Activated CD4-positive, alpha-beta T cell treated with anti-CD3 and anti-CD28 coated beads, Interleukin-2, amount 10 ng/mL, durations not matched to agents 7 days and 5 days (primary cell): ENCODE results near the gene PYGM. TPM values are rescaled to one million over a fixed set of nuclear protein-coding genes. Genes with fewer than 3 reads are reported as not detected.

Source experiments
- CTCF ChIA-PET: fragments of 350-600 bp; sonication (Branson Sonifier 250); formaldehyde crosslinking; loops from one replicate; lab custom pipeline; 2021; ENCODE audit warnings: antibody characterized with exemption; lab: Charles Lee
- POLR2A ChIA-PET: fragments of 350-600 bp; sonication (Branson Sonifier 250); formaldehyde crosslinking; loops from one replicate; lab custom pipeline; 2021; ENCODE audit warnings: antibody characterized with exemption; lab: Charles Lee
- DNase-seq: peaks from one replicate; pipeline ENCODE4 v3.0.0-alpha.2; 2020
- H3K27ac Mint-ChIP-seq: one replicate; pipeline ENCODE4 v1.8.0; 2021; ENCODE audit warnings: mild to moderate bottlenecking, moderate library complexity, mixed read lengths
- H3K27me3 Mint-ChIP-seq: one replicate; pipeline ENCODE4 v1.8.0; 2021; ENCODE audit warnings: mixed read lengths
- H3K36me3 Mint-ChIP-seq: one replicate; pipeline ENCODE4 v1.8.0; 2021; ENCODE audit warnings: low read depth, mixed read lengths
- H3K4me1 Mint-ChIP-seq: one replicate; pipeline ENCODE4 v1.8.0; 2021; ENCODE audit warnings: mixed read lengths
- H3K4me3 Mint-ChIP-seq: one replicate; pipeline ENCODE4 v1.8.0; 2021; ENCODE audit warnings: mild to moderate bottlenecking, moderate library complexity, mixed read lengths
- H3K9me3 Mint-ChIP-seq: one replicate; pipeline ENCODE4 v1.8.0; 2021; ENCODE audit warnings: mixed read lengths
- total RNA-seq, 2 experiments: library from RNA; stranded (reverse); gene quantifications; one replicate each; pipeline ENCODE4 v1.2.3, GENCODE V29; 2021

The PYGM gene
- total RNA-seq, 2 experiments from 2014 or later, result 3.9 to 4.3 TPM

DNA sequence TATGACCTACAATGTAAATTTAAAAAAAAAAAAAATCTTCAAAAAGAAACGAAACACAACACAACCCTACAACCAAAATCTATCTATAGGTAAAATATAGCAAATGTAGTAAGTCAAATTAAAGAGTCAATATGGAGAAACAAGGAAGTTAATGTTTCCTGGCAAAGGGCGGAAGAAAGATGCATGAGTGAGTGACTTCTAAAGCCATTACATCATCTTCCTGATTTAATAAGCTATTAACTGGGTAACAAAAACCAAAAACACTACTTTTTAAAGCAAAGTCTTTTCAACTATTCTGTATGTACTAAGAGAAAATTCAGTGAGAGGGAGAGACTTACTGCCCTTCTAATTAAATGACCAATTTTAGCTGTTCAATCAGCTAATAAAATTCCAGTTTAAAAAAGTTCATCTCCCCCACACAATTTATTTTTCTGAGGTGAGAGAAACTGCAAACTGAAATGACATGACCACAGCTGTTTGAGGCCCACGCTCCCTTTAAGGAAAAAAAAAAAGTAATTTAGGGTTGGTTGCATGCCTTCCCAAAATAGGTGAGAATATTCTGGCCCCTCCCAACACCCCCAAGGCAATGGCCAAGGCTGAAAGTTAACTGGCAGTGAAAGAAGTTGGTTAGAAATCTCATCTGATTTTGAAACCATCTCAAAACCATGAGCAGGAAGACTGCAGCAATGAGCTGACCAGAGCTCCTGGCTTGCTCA lies 12.7 kb upstream of the PYGM start:
- Mint-ChIP-seq H3K4me1 (peaks cover 89% of the 10 kb centered on the region), H3K4me3 (peak overlapping the region; percentile 35), H3K27me3 (no peaks in the 10 kb centered on the region), H3K9me3 (no peaks in the 10 kb centered on the region), H3K27ac (peak overlapping the region; percentile 81), H3K36me3 (peaks cover 97% of the 10 kb centered on the region)
- DNase-seq, result no peak
- CTCF ChIA-PET, result interaction anchor here (0.7 to 7.6 kb wide), 3 partner anchors 10 to 47 kb away, joined by 3 to 51 read pairs (median 3); no protein-coding TSS in a partner anchor
- POLR2A ChIA-PET, result interaction anchor here (0.6 to 1.4 kb wide), 2 partner anchors 20 to 27 kb away, joined by 3 to 8 read pairs; no protein-coding TSS in a partner anchor

DNA sequence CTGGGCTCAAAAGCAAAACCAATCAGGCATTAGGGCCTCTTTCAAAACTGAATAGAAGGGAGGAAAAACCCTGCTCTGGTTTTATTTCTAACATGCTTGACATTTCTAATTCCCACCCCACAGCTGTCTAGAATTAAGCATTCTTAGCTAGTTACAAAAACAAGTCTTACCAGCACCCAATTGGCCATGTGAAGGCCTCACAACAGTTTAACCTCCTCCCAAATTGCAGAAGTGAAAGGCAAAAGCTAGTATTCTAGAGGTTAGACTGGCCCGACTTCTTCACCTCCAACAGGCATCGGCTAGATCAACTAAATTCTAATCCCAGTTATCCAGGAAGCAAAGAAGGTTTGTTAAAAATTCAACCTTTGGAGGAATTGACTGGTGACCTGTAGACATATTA lies 12.1 kb upstream of the PYGM start:
- peaks cover 97% of the 10 kb centered on the region for H3K36me3 Mint-ChIP-seq
- no peaks in the 10 kb centered on the region for H3K27me3 Mint-ChIP-seq
- POLR2A ChIA-PET, result interaction anchor here (1.4 kb wide), 1 partner anchor 27 kb away, joined by 3 read pairs; no protein-coding TSS in a partner anchor
- CTCF ChIA-PET, result interaction anchor here (1.1 to 7.6 kb wide), 3 partner anchors 9 to 27 kb away, joined by 3 to 51 read pairs (median 5); partner anchors contain the start of gene RASGRP2
- H3K27ac Mint-ChIP-seq, result peak overlapping the region; percentile 81
- H3K4me1 Mint-ChIP-seq, result peaks cover 91% of the 10 kb centered on the region
- no peak overlapping the region for H3K4me3 Mint-ChIP-seq
- no peak for DNase-seq
- H3K9me3 Mint-ChIP-seq, result no peaks in the 10 kb centered on the region

DNA sequence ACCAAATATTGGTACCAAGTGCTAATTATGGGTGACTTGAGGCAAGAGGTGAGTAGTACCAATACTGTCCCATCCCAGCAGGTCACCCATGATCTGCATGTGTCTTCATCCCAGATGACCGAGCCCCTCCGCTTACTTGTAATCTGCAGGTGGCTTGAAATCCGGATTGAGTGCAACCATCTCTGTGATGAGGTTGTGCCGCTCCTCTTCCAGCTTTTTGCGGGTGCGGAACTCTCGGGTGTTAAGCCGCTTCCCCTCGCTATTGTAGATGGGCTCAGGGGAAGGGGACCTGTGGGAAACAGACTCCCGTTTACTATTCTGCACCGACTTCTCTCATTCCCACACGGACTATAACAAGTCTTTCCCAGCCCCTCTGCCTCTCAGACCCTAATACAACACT lies 10.3 kb upstream of the PYGM start:
- no peak overlapping the region for H3K4me3 Mint-ChIP-seq
- ChIA-PET CTCF (interaction anchor here (1.5 to 7.6 kb wide), 2 partner anchors 8 to 27 kb away, joined by 4 to 51 read pairs; no protein-coding TSS in a partner anchor), POLR2A (no interaction called here)
- H3K4me1 Mint-ChIP-seq, result peaks cover 86% of the 10 kb centered on the region
- no peak for DNase-seq
- no peak overlapping the region for H3K27ac Mint-ChIP-seq
- no peaks in the 10 kb centered on the region for H3K27me3 Mint-ChIP-seq
- H3K36me3 Mint-ChIP-seq, result peaks cover 91% of the 10 kb centered on the region
- no peaks in the 10 kb centered on the region for H3K9me3 Mint-ChIP-seq

DNA sequence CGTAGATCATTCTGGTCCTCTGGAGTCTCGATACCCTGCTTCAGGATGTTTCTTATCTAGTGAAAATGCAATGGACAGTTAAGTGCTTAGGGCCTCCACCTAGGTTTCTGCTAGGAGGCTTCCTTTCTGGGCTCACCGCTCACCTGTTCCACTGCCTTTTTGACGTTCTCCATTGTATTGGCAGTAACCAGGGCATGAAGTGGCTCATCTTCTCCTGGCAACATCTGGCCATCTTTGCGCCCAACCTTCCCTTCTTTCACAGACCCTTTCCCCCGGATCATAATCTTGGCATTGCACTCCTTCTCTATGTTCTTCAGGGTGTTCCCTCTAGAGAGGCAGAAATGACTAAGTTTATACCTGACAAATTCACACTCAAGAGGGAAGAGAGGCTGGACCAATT lies 9.5 kb upstream of the PYGM start:
- Mint-ChIP-seq H3K27ac (peak overlapping the region; percentile 27), H3K4me3 (no peak overlapping the region), H3K9me3 (no peaks in the 10 kb centered on the region), H3K27me3 (no peaks in the 10 kb centered on the region), H3K36me3 (peaks cover 91% of the 10 kb centered on the region), H3K4me1 (peaks cover 86% of the 10 kb centered on the region)
- POLR2A ChIA-PET, result no interaction called here
- CTCF ChIA-PET, result interaction anchor here (1.1 kb wide), 1 partner anchor 9 kb away, joined by 5 read pairs; the partner anchor contains the start of gene PYGM
- DNase-seq, result no peak

- Mint-ChIP-seq H3K9me3 (no peaks in the 10 kb centered on the region), H3K4me3 (no peak overlapping the region), H3K27ac (peak overlapping the region; percentile 14), H3K4me1 (peaks cover 87% of the 10 kb centered on the region), H3K27me3 (no peaks in the 10 kb centered on the region), H3K36me3 (peaks cover 92% of the 10 kb centered on the region)
- ChIA-PET POLR2A (no interaction called here), CTCF (interaction anchor here (1.0 to 1.3 kb wide), 4 partner anchors 8 to 229 kb away, joined by 3 to 5 read pairs (median 4); partner anchors contain the start of genes BATF2, PYGM and SF1)
- no peak for DNase-seq
These were observed 8.5 kb upstream of the PYGM start for GRCh38 chr11:64768300-64768694.

GRCh38 chr11:64767344-64768299 lies 7.8 kb upstream of the PYGM start:
- H3K27ac Mint-ChIP-seq, result peak overlapping the region; percentile 91
- DNase-seq, result peak; percentile 91
- H3K36me3 Mint-ChIP-seq, result peaks cover 92% of the 10 kb centered on the region
- no peaks in the 10 kb centered on the region for H3K9me3 Mint-ChIP-seq
- POLR2A ChIA-PET, result no interaction called here
- H3K4me3 Mint-ChIP-seq, result no peak overlapping the region
- no peaks in the 10 kb centered on the region for H3K27me3 Mint-ChIP-seq
- CTCF ChIA-PET, result interaction anchor here (1.0 to 1.3 kb wide), 4 partner anchors 8 to 229 kb away, joined by 3 to 5 read pairs (median 4); partner anchors contain the start of genes BATF2, PYGM and SF1
- H3K4me1 Mint-ChIP-seq, result peaks cover 87% of the 10 kb centered on the region

GRCh38 chr11:64766881-64767280 lies 7.1 kb upstream of the PYGM start:
- Mint-ChIP-seq H3K9me3 (no peaks in the 10 kb centered on the region), H3K4me3 (no peak overlapping the region), H3K4me1 (peaks cover 87% of the 10 kb centered on the region), H3K36me3 (peaks cover 92% of the 10 kb centered on the region), H3K27ac (peak overlapping the region; percentile 91), H3K27me3 (no peaks in the 10 kb centered on the region)
- ChIA-PET POLR2A (no interaction called here), CTCF (interaction anchor here (1.1 to 1.2 kb wide), 2 partner anchors 18 to 230 kb away, joined by 3 read pairs; partner anchors contain the start of gene BATF2)
- DNase-seq, result no peak

- Mint-ChIP-seq H3K9me3 (no peaks in the 10 kb centered on the region), H3K27me3 (no peaks in the 10 kb centered on the region), H3K36me3 (peaks cover 89% of the 10 kb centered on the region), H3K27ac (peak overlapping the region; percentile 94), H3K4me1 (peaks cover 89% of the 10 kb centered on the region), H3K4me3 (peak overlapping the region; percentile 27)
- POLR2A ChIA-PET, result no interaction called here
- CTCF ChIA-PET, result interaction anchor here (1.1 kb wide), 1 partner anchor 17 kb away, joined by 3 read pairs; no protein-coding TSS in a partner anchor
- DNase-seq, result no peak
These were observed 6.3 kb upstream of the PYGM start for GRCh38 chr11:64765851-64766665.

DNA sequence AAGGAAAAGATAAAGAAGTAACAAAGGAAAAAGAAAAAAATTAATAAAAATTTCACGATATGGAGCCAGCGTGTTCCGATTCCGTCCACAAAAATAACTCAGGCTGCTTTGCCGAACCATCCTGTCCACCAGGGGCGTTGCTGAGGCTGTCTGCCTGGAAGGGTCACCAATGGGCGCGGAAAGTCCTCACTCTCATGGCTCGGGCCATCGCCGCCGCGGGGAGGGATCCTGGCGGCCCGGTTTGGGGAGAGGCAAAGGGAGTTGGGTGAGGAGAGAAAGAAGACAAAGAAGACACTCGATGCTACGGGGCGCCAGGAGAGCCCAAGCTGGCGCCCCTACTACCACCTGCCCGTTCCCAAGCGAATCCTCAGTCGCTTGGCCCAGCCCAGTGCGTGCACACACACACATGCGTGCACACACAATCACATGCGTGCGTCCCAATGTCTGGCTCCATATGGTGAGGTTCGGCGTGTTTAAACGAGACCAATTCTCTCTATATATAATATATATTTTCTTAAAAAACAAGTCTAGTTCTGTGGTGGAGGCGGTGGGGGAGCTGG lies 5.6 kb upstream of the PYGM start:
- H3K27me3 Mint-ChIP-seq, result no peaks in the 10 kb centered on the region
- H3K4me1 Mint-ChIP-seq, result peaks cover 91% of the 10 kb centered on the region
- no peak for DNase-seq
- POLR2A ChIA-PET, result interaction anchor here (0.7 kb wide), 1 partner anchor 504 kb away, joined by 3 read pairs; no protein-coding TSS in a partner anchor
- no peaks in the 10 kb centered on the region for H3K9me3 Mint-ChIP-seq
- peaks cover 87% of the 10 kb centered on the region for H3K36me3 Mint-ChIP-seq
- CTCF ChIA-PET, result interaction anchor here (3.8 to 5.7 kb wide), 2 partner anchors 8 to 22 kb away, joined by 25 to 51 read pairs; partner anchors contain the start of gene RASGRP2
- peak overlapping the region; percentile 94 for H3K27ac Mint-ChIP-seq
- peak overlapping the region; percentile 76 for H3K4me3 Mint-ChIP-seq

DNA sequence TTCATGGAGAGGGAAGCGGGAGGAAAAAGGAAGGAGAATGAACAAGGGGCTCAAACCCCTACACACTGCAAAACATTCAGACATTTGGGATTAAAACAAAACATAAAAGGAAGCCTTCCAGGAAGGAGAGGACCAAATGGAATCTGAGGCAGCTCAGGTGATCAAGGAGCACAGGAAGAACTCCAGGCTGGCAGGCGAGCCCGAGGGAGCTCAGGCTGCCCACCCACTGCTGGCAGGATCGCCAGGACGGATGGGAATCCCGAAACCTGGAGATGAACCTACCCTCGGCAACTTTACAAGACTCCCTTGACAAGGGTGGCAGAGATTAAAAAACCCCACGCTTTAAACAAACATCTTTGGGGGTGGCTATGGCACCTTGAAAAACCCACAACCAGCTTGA lies 5.0 kb upstream of the PYGM start:
- ChIA-PET POLR2A (interaction anchor here (0.7 kb wide), 1 partner anchor 503 kb away, joined by 3 read pairs; no protein-coding TSS in a partner anchor), CTCF (interaction anchor here (1.2 to 5.7 kb wide), 5 partner anchors 9 to 94 kb away, joined by 3 to 51 read pairs (median 7); partner anchors contain the start of genes RASGRP2 and SF1)
- peak overlapping the region; percentile 94 for H3K27ac Mint-ChIP-seq
- H3K9me3 Mint-ChIP-seq, result no peaks in the 10 kb centered on the region
- peaks cover 94% of the 10 kb centered on the region for H3K4me1 Mint-ChIP-seq
- no peaks in the 10 kb centered on the region for H3K27me3 Mint-ChIP-seq
- peaks cover 85% of the 10 kb centered on the region for H3K36me3 Mint-ChIP-seq
- no peak for DNase-seq
- peak overlapping the region; percentile 76 for H3K4me3 Mint-ChIP-seq

DNA sequence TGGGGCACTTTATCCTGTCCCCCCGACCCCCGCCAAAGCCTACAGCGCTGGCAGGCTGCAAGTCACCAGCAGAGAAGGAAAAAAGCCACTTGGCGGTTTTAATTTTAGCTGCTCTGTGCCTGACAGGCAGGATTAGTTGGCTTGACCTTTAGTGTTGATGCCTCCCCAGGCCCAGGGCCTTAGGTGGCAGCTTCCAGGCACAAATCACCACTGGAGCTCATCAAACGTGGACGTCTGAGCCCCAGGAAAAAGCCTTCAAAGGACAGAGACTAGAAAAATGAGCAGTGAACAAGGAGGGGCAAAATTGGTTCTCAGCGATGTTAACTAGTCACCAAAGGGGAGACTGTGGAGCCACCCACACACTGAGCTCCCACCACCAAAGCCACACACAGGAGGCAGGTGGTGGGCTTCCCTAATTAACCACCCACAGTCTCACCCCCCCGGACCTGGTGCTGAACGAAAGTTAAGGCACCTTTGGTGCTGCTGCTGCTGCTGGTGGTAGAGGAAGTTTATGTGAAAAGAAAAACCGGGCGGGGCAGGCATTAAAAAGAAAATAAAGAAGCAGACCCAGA lies 4.4 kb upstream of the PYGM start:
- H3K9me3 Mint-ChIP-seq, result no peaks in the 10 kb centered on the region
- H3K4me3 Mint-ChIP-seq, result peak overlapping the region; percentile 76
- peak overlapping the region; percentile 94 for H3K27ac Mint-ChIP-seq
- H3K4me1 Mint-ChIP-seq, result peaks cover 94% of the 10 kb centered on the region
- H3K27me3 Mint-ChIP-seq, result no peaks in the 10 kb centered on the region
- peaks cover 81% of the 10 kb centered on the region for H3K36me3 Mint-ChIP-seq
- ChIA-PET POLR2A (no interaction called here), CTCF (interaction anchor here (1.2 to 5.7 kb wide), 6 partner anchors 9 to 95 kb away, joined by 3 to 51 read pairs (median 6); partner anchors contain the start of genes RASGRP2 and SF1)
- peak; percentile 81 for DNase-seq
